Upper lobe of left lung (tissue), 4 donors: ENCODE measurements around the gene PCDHB9.

Experiments
- CTCF ChIP-seq, 6 experiments: fragments of 450-650 bp in 4 of 6; fragments of 200-600 bp in 2 of 6; sonication (generic) in 2 of 6; IDR thresholded peaks; one replicate each; pipeline ENCODE4 v1.5.1; 2016 to 2019; ENCODE audit warnings: antibody characterized with exemption in 6 of 6
- EP300 ChIP-seq, 4 donors: sonication (generic); formaldehyde crosslinking; IDR thresholded peaks; one replicate each; pipeline ENCODE4 v1.5.1; 2017; ENCODE audit warnings: antibody characterized with exemption in 4 of 4, control low read depth in 2 of 4
- POLR2A ChIP-seq, 4 donors: fragments of 450-650 bp; IDR thresholded peaks; one replicate each; pipeline ENCODE4 v1.5.1; 2016 to 2017; ENCODE audit warnings: antibody characterized with exemption in 4 of 4, mild to moderate bottlenecking in 2 of 4

GRCh38 chr5:141149812-141150211 is 37.1 kb upstream of the PCDHB9 start, which contains the start of gene PCDHB6:
- TF ChIP-seq POLR2A (IDR thresholded peaks at IDR 0.05) (no peak), CTCF (IDR thresholded peaks at IDR 0.05) (peak in 1 of 6 experiments; percentile 12), EP300 (IDR thresholded peaks at IDR 0.05) (no peak)
